Measurements from ENCODE around the gene CPO.

Gene CPO

DNA sequence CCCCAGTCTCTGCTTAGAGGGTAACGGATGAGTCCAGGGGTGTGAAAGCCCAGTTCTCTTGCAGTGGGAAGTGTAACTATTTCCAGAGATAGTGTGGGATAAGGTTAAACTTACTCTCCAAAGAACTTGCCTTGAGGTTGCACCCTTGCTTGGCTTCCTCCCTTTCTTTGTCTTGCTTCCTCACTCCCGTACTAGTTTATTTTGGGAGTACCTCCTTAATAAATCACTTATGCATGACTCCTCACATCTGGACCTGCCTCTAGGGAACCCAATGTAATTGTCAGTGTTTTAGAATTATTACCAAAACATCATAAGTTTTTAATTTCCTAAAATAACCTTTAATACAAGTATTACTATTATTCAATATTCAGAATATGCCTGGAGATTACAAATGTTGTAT is 35.2 kb downstream of the CPO start:
- DNase-seq = no peak

DNA sequence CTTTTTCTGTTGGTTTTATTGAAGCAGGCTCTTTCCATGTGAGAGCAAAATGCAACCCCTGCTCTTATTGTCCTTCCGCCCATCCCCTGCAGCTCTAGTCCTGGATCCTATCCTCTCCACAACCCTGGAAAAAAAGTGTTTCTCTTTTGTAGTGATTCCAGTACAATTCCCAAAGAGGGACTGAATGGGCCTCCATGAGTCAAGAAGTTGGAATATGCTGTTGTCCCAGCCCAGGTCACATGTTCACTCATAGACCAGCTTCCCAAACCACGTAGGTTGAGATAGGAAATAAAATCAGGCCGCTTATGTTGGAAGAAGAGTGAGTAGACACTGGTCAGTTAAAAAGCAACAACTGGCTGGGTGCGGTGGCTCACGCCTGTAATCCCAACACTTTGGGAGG is 39.4 kb downstream of the CPO start:
- DNase-seq = no peak

GRCh38 chr2:206979365-206979764 is 40.0 kb downstream of the CPO start:
- DNase-seq = no peak

DNA sequence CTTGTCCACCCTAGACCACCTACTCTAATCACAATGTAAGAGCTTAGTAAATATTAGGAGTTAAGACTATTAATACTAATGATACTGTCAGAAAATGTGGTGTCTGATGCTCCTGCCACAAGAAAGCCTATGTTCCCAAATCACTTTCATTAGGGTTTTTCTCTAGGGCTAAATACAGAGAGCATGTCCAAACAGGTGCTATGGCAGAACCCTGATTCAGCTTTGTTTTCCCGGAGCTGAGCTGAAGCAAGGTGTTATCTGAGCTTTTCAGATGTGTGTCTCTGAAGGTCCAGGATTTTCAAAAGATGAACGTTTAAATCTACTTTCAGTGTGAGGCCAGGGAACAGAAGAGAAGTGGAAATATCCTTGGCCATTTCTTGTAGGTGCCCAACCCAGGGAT is 40.6 kb downstream of the CPO start:
- no peak for DNase-seq

DNA sequence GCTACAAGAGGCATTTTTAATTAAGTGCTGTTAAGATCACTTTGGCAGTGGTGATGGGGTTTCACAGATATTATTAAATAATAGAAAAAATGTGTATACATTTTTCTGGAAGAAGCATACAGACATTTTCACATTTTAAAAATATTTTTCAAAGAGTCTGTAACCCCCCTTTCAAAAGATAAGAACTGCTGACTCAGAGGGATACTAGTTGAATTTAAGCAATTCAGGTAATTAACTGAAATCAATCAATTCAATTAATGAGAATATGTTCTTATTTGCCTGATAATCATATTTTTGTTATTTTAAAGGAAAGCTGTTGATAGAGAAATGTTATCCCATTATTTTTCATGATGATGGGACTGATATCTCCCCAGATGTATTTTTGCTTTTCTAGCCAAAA is 41.1 kb downstream of the CPO start:
- DNase-seq = no peak

- DNase-seq = no peak
These were observed 41.9 kb downstream of the CPO start for GRCh38 chr2:206981086-206981674.

GRCh38 chr2:206981739-206982340 is 42.5 kb downstream of the CPO start:
- peak; percentile 45 for DNase-seq

- DNase-seq = no peak
These were observed 43.1 kb downstream of the CPO start for GRCh38 chr2:206982360-206982955.

- DNase-seq = no peak
These were observed 44.0 kb downstream of the CPO start for GRCh38 chr2:206983161-206983859.

DNA sequence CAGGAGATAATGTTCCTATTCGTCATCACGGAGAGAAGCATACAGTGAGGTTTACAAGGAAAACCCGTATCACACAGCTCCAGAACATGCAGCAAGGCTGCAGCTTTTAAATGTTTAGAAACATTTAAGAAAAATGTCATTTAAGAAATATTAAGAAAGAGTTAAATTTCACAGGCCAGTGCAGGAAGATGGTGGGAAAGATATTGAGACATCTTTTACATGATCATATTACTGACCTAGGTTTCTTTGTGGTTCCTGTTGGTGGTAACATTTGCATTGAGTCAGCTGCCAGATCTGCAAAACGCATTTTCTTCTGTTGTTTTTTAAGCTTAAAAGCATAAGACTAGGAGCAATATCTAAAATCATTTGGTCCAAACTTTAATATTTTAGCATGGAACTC is 44.9 kb downstream of the CPO start:
- no peak for DNase-seq

- no peak for DNase-seq
These were observed 47.6 kb downstream of the CPO start for GRCh38 chr2:206986943-206987342.

- DNase-seq = no peak
These were observed 48.5 kb downstream of the CPO start for GRCh38 chr2:206987810-206988209.

GRCh38 chr2:206988884-206989283 is 49.6 kb downstream of the CPO start:
- no peak for DNase-seq

DNA sequence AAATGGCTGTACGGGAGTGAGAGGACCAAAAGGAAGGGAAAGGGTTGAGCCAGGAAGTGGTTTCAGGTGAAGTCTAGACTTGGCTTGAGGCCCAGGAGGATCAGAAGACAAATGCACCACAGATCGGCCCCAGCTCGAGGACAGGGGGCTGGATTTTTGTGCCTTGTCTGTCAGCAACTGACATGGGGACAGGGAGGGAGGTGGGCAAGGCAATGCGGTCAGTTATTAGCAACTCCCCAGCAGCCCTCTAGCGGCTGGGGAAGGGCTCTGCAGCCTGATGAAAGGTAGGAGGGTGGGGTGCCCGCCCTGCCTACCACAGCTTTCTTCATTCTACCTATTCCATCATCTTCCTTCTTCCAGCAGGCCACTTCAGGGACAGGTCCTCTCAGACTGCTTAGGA is 50.0 kb downstream of the CPO start:
- DNase-seq = no peak

DNA sequence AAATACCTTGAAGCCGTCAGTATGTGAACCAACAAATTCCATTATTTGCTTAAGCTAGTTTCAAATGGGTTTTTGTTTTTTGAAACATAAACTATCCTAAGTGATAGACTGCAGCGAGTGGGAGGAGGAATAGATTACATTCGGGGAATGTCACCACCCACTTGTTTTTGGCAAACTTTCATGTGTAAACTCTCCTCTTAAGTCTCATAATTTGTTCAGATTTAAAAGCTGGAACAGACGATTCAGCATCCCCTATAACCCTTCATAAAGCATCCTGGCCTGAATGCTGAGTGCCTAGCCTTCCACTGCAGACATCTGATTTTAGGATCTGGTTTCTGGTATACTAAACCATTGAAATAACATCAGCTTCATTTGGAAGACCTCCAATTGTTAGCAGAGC is 51.0 kb downstream of the CPO start:
- no peak for DNase-seq

DNA sequence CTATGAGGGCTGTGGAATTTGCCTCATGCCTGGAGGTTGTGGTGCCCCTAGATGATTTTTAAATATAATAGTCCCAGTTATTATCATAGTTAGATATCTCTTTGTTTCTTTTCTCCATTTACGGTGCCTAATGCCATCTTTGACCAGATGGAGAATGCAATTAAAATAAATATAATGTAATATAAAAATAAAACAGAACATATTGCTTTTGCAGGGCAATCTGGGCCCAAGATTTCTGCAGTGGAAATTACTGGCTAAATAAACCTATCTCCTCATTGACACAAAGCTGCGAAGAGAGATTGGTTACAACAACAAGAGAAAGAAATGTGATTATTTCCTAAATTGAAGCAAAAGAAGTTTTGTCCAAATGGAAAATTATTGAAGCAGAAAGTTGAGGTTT is 51.8 kb downstream of the CPO start:
- no peak for DNase-seq

GRCh38 chr2:206993396-206993911 is 54.1 kb downstream of the CPO start:
- no peak for DNase-seq

- no peak for DNase-seq
These were observed 54.6 kb downstream of the CPO start for GRCh38 chr2:206993964-206994363.

DNA sequence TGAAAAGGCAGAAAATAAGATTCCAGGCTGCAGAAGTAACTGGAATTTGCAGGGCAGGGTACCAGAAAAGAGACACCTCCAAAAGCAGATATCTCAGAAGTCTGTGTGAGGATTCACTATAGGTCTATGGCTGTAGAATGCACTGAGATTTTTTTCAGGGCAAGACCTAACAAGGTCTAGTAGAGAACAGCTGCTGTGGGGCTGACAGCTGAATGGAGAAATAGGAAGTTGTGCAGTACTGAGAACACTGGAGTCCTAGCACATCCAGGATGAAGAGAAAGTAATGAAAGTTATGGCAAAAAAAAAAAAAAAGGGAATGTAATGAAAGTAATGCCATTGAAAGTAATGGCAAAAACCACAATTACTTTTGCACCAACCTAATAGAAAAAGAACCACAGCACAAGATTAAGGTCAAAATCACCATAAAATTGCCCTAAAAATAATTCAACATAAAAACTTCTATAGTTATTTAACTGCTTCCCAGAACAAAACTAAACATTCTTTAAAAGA is 57.3 kb downstream of the CPO start:
- no peak for DNase-seq

DNA sequence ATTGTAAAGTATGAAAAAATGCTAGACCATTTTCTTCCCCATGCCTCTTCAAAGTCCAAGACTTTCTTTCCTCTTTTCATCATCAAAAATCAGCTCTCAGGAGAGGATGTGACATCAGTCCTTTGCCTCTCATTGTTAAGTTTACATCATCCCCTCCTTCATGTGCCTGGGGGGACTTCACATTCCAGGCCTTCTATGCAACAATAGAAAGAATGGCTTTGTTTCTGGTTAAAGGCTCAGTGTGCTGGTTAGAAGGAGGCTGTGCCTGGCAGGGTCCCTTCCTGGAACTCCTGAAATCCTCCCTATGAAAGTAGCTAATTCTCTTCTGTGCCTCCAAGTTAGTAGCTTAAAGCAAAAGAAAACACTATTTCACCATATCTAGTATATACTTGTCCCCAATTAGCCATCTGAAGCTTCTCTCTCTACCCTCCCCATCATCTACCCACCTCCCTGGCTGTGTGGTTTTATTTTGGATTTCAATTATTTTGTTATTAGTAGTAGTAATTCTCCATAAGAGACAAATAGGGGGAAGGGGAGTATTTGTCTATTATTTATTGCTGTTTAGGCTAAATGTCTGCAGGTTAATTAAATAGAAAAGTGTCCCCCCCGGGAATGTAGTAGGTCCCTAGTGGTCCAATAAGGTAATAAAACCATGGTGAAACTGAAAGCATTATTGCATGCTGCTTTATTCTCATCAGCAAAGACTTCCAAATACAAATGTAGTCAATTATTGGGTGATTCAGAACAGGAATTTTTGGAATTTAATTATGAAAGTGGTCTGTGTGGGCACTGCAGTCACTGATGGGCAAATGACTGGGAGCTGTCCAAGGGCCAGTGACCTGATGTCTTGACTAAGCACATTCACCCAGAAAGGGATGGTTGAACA is 69.0 kb downstream of the CPO start:
- DNase-seq = no peak

DNA sequence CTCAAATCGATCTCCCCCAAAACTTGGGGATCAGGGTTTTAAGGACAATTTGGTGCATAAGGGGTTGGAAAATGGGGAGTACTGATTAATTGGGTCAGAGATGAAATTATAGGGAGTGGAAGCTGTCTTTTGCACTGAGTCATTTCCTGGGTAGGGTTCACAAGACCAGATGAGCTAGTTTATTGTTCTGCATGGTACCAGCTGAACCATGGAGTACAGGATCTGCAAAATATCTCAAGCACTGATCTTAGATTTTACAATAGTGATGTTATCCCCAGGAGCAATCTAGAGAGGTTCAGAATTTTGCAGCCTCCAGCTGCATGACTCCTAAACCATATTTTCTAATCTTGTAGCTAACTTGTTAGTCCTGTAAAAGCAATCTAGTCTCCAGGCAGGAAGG is 73.1 kb downstream of the CPO start:
- DNase-seq = no peak

GRCh38 chr2:207014424-207014823 is 75.1 kb downstream of the CPO start:
- DNase-seq = no peak

GRCh38 chr2:207015901-207016300 is 76.6 kb downstream of the CPO start:
- no peak for DNase-seq

Measured in NCI-H1092 treated with DMSO at 0.1 percent for 48 hours (cell line).